ENCODE measurements around the gene TGFBR3. TPM values are rescaled to one million over a fixed set of nuclear protein-coding genes. Genes with fewer than 3 reads are reported as not detected.

TGFBR3 gene
- total and polyA plus RNA-seq, 2 of the 13 experiments (the other 11 are each of a cell fraction or from before 2014, with no cell fraction given), result 76.5 to 195 TPM

DNA sequence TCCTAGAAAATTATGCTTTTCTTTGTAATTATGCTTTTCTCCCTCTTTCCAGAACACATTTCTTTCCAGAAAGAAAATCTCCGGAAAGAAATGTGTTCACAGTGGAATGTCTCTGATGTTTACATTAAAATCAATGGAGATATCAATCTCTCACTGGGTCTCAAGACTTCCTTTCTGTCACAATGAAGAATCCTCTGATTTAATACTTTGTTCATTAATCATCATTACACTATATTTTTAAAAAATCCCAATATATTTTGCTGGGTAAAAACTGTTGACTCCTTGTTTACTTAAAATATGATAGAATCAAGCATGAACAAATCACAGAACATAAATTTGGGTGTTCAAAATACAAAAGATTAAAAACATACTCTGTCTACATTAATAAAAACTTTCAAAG is 26.3 kb upstream of the TGFBR3 start (continued):
- TF ChIP-seq PATZ1 (CRISPR knock-in tag; IDR thresholded peaks at IDR 0.05) (no peak), MBNL3 (CRISPR knock-in tag; conservative IDR thresholded peaks at IDR 0.05) (no peak), KAT8 (CRISPR knock-in tag; IDR thresholded peaks at IDR 0.05) (no peak), SOX5 (CRISPR knock-in tag; IDR thresholded peaks at IDR 0.05; ENCODE audit: borderline replicate concordance) (no peak), ZNF329 (CRISPR knock-in tag; IDR thresholded peaks at IDR 0.05; ENCODE audit: low read depth) (no peak)

DNA sequence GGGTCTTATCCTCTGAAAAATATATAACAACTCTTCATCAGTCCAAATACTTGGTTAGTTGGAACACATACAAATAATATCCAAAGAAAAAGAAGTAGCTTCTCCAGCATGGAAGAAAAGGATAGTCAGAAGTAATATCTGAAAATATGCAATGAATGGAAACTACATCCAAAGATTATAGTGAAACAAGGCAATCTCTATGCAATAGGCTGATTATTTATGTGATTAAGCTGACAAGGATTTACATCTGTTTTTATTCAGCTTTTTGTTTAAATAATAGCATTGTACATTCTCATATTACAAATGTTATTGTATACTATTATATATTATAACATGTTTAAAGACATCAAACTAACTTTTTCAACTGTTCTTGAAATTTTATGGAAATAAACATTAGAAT is 15.3 kb upstream of the TGFBR3 start:
- intact Hi-C loops (cut with micrococcal nuclease; ENCODE audit: unreplicated experiment), result no loop called here
- H3K4me2 ChIP-seq (ENCODE audit: low read depth, low read length), result no peak overlapping the region
- no peaks in the 10 kb centered on the region for H3K36me3 ChIP-seq (replicated peaks in 1 of 2; ENCODE audit: control insufficient read depth in 1 of 2, insufficient read depth in 2 of 2, low read length in 2 of 2)
- FAIRE-seq (no peak), ATAC-seq (no peak), DNase-seq (ENCODE audit: low spot score) (no peak)
- no peak overlapping the region for H3K9ac ChIP-seq (ENCODE audit: insufficient read depth, low read depth, low read length)
- H4K20me1 ChIP-seq (ENCODE audit: insufficient read depth, low read length), result no peaks in the 10 kb centered on the region
- in situ Hi-C loops (cut with HindIII; ENCODE audit: extremely low pct_ligation_motif_present, low pct_unique_long_range_greater_than_20kb), result no loop called here
- no peak overlapping the region for H3K27ac ChIP-seq (ENCODE audit: extremely low read length, insufficient read depth, low read length)
- no peaks in the 10 kb centered on the region for H3K27me3 ChIP-seq (ENCODE audit: control insufficient read depth in 1 of 2, insufficient read depth in 2 of 2, low read length in 2 of 2)
- no peaks in the 10 kb centered on the region for H3K79me2 ChIP-seq (ENCODE audit: insufficient read depth, low read length)
- no TSS peak for BruUV-seq (replicated peaks)
- POLR2A ChIA-PET, result no interaction called here
- no peaks in the 10 kb centered on the region for H3K9me3 ChIP-seq (ENCODE audit: low read length)
- peaks cover 3% of the 10 kb centered on the region; the same call in 1 of the 2 replicates for H3K4me1 ChIP-seq (ENCODE audit: insufficient read depth, low read length)
- H2AFZ ChIP-seq (ENCODE audit: low read length), result no peak overlapping the region
- no peak overlapping the region for H3K4me3 ChIP-seq (replicated peaks in 1 of 3; ENCODE audit: insufficient read depth in 1 of 3, low read depth in 2 of 3, low read length in 3 of 3)
- CTCF ChIA-PET (ENCODE audit: low intra/inter-chr PET ratio, low total read pairs), result no interaction called here
- TF ChIP-seq NFE2L2 (IDR thresholded peaks at IDR 0.05; ENCODE audit: low read length), result no peak
- no peak for TF ChIP-seq ZNF746 (CRISPR knock-in tag; IDR thresholded peaks at IDR 0.05)
- TF ChIP-seq, protein P1, sequence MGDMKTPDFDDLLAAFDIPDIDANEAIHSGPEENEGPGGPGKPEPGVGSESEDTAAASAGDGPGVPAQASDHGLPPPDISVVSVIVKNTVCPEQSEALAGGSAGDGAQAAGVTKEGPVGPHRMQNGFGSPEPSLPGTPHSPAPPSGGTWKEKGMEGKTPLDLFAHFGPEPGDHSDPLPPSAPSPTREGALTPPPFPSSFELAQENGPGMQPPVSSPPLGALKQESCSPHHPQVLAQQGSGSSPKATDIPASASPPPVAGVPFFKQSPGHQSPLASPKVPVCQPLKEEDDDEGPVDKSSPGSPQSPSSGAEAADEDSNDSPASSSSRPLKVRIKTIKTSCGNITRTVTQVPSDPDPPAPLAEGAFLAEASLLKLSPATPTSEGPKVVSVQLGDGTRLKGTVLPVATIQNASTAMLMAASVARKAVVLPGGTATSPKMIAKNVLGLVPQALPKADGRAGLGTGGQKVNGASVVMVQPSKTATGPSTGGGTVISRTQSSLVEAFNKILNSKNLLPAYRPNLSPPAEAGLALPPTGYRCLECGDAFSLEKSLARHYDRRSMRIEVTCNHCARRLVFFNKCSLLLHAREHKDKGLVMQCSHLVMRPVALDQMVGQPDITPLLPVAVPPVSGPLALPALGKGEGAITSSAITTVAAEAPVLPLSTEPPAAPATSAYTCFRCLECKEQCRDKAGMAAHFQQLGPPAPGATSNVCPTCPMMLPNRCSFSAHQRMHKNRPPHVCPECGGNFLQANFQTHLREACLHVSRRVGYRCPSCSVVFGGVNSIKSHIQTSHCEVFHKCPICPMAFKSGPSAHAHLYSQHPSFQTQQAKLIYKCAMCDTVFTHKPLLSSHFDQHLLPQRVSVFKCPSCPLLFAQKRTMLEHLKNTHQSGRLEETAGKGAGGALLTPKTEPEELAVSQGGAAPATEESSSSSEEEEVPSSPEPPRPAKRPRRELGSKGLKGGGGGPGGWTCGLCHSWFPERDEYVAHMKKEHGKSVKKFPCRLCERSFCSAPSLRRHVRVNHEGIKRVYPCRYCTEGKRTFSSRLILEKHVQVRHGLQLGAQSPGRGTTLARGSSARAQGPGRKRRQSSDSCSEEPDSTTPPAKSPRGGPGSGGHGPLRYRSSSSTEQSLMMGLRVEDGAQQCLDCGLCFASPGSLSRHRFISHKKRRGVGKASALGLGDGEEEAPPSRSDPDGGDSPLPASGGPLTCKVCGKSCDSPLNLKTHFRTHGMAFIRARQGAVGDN (CRISPR knock-in tag; IDR thresholded peaks at IDR 0.05), result no peak
- no peak for TF ChIP-seq ZNF230 (CRISPR knock-in tag; IDR thresholded peaks at IDR 0.05)
- TF ChIP-seq ZNF546 (CRISPR knock-in tag; conservative IDR thresholded peaks at IDR 0.05), result no peak
- no peak for TF ChIP-seq RFX3 (CRISPR knock-in tag; IDR thresholded peaks at IDR 0.05)
- TF ChIP-seq, protein P2, sequence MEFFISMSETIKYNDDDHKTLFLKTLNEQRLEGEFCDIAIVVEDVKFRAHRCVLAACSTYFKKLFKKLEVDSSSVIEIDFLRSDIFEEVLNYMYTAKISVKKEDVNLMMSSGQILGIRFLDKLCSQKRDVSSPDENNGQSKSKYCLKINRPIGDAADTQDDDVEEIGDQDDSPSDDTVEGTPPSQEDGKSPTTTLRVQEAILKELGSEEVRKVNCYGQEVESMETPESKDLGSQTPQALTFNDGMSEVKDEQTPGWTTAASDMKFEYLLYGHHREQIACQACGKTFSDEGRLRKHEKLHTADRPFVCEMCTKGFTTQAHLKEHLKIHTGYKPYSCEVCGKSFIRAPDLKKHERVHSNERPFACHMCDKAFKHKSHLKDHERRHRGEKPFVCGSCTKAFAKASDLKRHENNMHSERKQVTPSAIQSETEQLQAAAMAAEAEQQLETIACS (CRISPR knock-in tag; IDR thresholded peaks at IDR 0.05), result no peak
- no peak for TF ChIP-seq SRY (CRISPR knock-in tag; IDR thresholded peaks at IDR 0.05)
- TF ChIP-seq NKX3-1 (CRISPR knock-in tag; IDR thresholded peaks at IDR 0.05), result no peak
- TF ChIP-seq ZNF597 (CRISPR knock-in tag; IDR thresholded peaks at IDR 0.05), result no peak
- no peak for TF ChIP-seq ZNF547 (CRISPR knock-in tag; IDR thresholded peaks at IDR 0.05)
